Endodermal cell (in vitro differentiated cells): ENCODE measurements around the gene ZNF562. TPM values are rescaled to one million over a fixed set of nuclear protein-coding genes. Genes with fewer than 3 reads are reported as not detected.
"Not testable (repeated sequence)": the region's sequence is repeated elsewhere in the genome, so short reads cannot be mapped to it uniquely, and the experiment has no call there.

Experiments used
- DNase-seq: peaks from one replicate; pipeline ENCODE4 v3.0.0-alpha.2; 2017
- H3K27ac ChIP-seq: 2 replicates; pipeline ENCODE4 v1.5.1; 2013; ENCODE audit warnings: mild to moderate bottlenecking, low read depth, low read length, moderate library complexity
- H3K27me3 ChIP-seq: 2 replicates; pipeline ENCODE4 v1.6.1; 2013; ENCODE audit warnings: mild to moderate bottlenecking, low read length, moderate library complexity; ENCODE audit not compliant: insufficient read depth, control insufficient read depth, poor library complexity, severe bottlenecking
- H3K36me3 ChIP-seq: 2 replicates; pipeline ENCODE4 v1.7.0; 2013; ENCODE audit warnings: mild to moderate bottlenecking, low read length, moderate library complexity; ENCODE audit not compliant: control insufficient read depth, insufficient read depth
- H3K4me1 ChIP-seq: one replicate; pipeline ENCODE4 v1.7.0; 2013; ENCODE audit warnings: low read length; ENCODE audit not compliant: control insufficient read depth, insufficient read depth
- H3K4me3 ChIP-seq: 2 replicates; pipeline ENCODE4 v1.5.1; 2013; ENCODE audit warnings: mild to moderate bottlenecking, low read length, moderate library complexity
- H3K9ac ChIP-seq: 2 replicates; pipeline ENCODE4 v1.6.1; 2013; ENCODE audit warnings: mild to moderate bottlenecking, low read length, moderate library complexity; ENCODE audit not compliant: poor library complexity, severe bottlenecking; ENCODE audit errors: extremely low read depth
- H3K9me3 ChIP-seq: 2 replicates; pipeline ENCODE4 v1.6.1; 2013; ENCODE audit warnings: mild to moderate bottlenecking, low read length, moderate library complexity; ENCODE audit not compliant: control insufficient read depth
- H3K27ac Mint-ChIP-seq: 2 replicates; pipeline ENCODE4 v1.8.0; 2020; ENCODE audit warnings: mixed read lengths
- H3K27me3 Mint-ChIP-seq: 2 replicates; pipeline ENCODE4 v1.8.0; 2021; ENCODE audit warnings: mild to moderate bottlenecking, mixed read lengths; ENCODE audit not compliant: insufficient read depth
- H3K36me3 Mint-ChIP-seq: 2 replicates; pipeline ENCODE4 v1.8.0; 2020; ENCODE audit warnings: low read depth, mixed read lengths
- H3K4me1 Mint-ChIP-seq: 2 replicates; pipeline ENCODE4 v1.8.0; 2020; ENCODE audit warnings: mixed read lengths
- H3K4me3 Mint-ChIP-seq: 2 replicates; pipeline ENCODE4 v1.8.0; 2020; ENCODE audit warnings: mild to moderate bottlenecking, moderate library complexity, mixed read lengths
- H3K9me3 Mint-ChIP-seq: 2 replicates; pipeline ENCODE4 v1.8.0; 2020; ENCODE audit warnings: mild to moderate bottlenecking, mixed read lengths
- WGBS, 2 experiments: methylation state at CpG; one replicate each; pipeline versions ENCODE4 v1.1.5 to v1.1.7; 2013; ENCODE audit warnings: missing lambda C conversion rate in 2 of 2, mixed read lengths in 1 of 2; ENCODE audit not compliant: insufficient coverage in 1 of 2, insufficient read length in 1 of 2; 5-methylcytosine and 5-hydroxymethylcytosine counted together
- total RNA-seq, 2 donors: library from RNA; stranded (reverse); fragmentation: NEBNext Ultra II Directional in 1 of 2; extraction: Animal tissue kit (Norgen Biotek cat#: 25700) in 1 of 2; gene quantifications; 2 replicates in 1 of 2; 3 replicates in 1 of 2; pipeline ENCODE4 v1.2.1, GENCODE V29; 2021
- TF ChIP-seq, protein P1 (sequence below): fragments of 200-600 bp; sonication (generic); conservative IDR thresholded peaks from 2 replicates; pipeline ENCODE4 v1.5.0; 2021; ENCODE audit warnings: antibody characterized with exemption, mild to moderate bottlenecking

ZNF562 gene
- total RNA-seq, 2 donors from 2014 or later = 1.9 to 15.5 TPM

DNA sequence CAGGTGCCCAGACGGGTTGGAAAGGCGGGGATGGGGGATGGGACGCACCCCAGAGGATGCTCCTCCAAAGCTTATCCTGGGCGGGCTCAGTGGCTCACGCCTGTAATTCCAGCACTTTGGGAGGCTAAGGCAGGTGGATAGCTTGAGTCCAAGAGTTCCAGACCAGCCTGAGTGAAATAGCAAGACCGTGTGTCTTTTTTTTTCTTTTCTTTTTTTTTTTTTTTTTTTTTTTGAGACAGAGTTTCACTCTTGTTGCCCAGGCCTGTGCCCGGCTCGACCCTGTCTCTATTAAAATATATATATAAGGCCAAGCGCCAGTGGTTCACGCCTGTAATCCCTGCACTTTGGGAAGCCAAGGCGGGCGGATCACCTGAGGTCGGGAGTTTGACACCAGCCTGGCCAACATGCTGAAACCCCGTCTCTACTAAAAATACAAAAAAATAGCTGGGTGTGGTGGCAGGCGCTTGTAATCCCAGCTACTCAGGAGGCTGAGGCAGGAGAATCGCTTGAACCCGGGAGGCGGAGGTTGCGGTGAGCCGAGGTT is 530 bp upstream of the ZNF562 start:
- H3K36me3 Mint-ChIP-seq = peaks cover 33% of the 10 kb centered on the region
- H3K27ac Mint-ChIP-seq = peak overlapping the region; percentile 99
- DNase-seq = peak; percentile 39
- not testable (repeated sequence) for H3K27me3 Mint-ChIP-seq, H3K27me3 ChIP-seq, H3K4me1 Mint-ChIP-seq, H3K4me1 ChIP-seq
- H3K27ac ChIP-seq = peak overlapping the region; percentile 97
- peaks cover 73% of the 10 kb centered on the region for H3K9me3 Mint-ChIP-seq
- 56 to 69% methylated on average over 7 to 19 of the region's 20 CpGs for WGBS, 2 experiments
- H3K4me3 Mint-ChIP-seq = peak overlapping the region; percentile 87
- peaks cover 30% of the 10 kb centered on the region for H3K36me3 ChIP-seq
- H3K9me3 ChIP-seq = peaks cover 42% of the 10 kb centered on the region
- peak overlapping the region; percentile 99 for H3K4me3 ChIP-seq
- peak overlapping the region; percentile 89 for H3K9ac ChIP-seq

DNA sequence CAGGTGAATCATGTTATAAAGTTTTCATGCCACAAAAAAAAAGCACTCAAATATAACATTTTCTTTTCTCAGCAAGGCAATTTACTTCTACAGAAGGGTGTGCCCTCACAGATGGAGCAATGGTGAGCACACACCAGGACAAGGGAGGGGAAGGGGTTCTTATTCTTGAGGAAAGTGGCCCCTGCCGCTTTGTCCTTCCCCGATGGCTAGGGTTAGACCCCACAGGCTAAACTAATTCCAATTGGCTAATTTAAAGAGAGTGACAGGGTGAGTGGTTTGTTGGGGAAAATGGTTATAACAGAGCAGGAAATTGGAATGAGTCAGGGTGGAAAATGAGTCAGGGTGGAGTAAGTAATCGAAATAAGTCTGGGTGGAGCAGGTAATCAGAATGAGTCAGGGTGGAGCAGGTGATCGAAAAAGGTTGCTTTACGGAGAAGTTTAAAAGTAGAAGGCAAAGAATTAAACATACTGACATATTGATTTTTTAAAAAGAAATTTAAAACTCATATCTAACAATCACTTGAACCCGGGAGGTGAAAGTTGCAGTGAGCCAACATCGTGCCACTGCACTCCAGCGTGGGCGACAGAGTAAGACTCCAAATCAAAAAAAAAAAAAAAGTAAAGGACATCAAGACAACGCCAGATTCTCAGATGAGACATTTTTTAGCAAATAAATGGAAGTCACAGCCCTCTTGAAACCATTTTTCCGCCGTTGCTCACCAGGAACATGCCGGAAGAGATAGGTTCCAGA is 813 bp downstream of the ZNF562 start:
- Mint-ChIP-seq H3K9me3 (peaks cover 76% of the 10 kb centered on the region), H3K27me3 (peaks cover 2% of the 10 kb centered on the region), H3K4me3 (peak overlapping the region; percentile 87), H3K27ac (peak overlapping the region; percentile 99), H3K36me3 (peaks cover 37% of the 10 kb centered on the region), H3K4me1 (no peaks in the 10 kb centered on the region)
- H3K4me1 ChIP-seq = no peaks in the 10 kb centered on the region
- peaks cover 55% of the 10 kb centered on the region for H3K9me3 ChIP-seq
- peak overlapping the region; percentile 89 for H3K9ac ChIP-seq
- WGBS, 2 experiments = 38 to 58% methylated on average over 6 to 13 of the region's 13 CpGs
- H3K27me3 ChIP-seq = no peaks in the 10 kb centered on the region
- H3K27ac ChIP-seq = peak overlapping the region; percentile 97
- peak overlapping the region; percentile 99 for H3K4me3 ChIP-seq
- no peak for DNase-seq
- H3K36me3 ChIP-seq = peaks cover 33% of the 10 kb centered on the region
- TF ChIP-seq, protein P1, sequence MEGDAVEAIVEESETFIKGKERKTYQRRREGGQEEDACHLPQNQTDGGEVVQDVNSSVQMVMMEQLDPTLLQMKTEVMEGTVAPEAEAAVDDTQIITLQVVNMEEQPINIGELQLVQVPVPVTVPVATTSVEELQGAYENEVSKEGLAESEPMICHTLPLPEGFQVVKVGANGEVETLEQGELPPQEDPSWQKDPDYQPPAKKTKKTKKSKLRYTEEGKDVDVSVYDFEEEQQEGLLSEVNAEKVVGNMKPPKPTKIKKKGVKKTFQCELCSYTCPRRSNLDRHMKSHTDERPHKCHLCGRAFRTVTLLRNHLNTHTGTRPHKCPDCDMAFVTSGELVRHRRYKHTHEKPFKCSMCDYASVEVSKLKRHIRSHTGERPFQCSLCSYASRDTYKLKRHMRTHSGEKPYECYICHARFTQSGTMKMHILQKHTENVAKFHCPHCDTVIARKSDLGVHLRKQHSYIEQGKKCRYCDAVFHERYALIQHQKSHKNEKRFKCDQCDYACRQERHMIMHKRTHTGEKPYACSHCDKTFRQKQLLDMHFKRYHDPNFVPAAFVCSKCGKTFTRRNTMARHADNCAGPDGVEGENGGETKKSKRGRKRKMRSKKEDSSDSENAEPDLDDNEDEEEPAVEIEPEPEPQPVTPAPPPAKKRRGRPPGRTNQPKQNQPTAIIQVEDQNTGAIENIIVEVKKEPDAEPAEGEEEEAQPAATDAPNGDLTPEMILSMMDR = no peak

DNA sequence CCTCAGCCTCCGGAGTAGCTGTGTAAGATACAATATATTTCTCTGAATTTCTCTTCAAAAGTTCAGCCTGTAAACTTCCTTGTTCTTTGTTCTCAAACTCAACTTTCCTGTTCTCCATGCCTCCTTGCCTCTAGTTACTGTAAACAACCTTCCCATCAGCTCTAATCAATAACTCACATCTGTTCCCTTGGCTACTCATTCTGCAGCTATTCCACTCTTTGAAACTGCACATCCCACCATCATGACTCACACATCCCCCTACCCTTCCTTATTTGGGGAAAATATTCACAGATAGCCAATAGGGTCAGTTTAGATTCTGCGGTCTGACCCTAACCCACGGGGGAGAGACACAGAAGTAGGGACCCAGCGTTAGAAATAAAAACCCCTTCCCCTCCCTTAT is 2.0 kb downstream of the ZNF562 start:
- Histone ChIP-seq H3K4me3 (peak overlapping the region; percentile 99), H3K9ac (no peak overlapping the region), H3K27me3 (no peaks in the 10 kb centered on the region), H3K36me3 (peaks cover 38% of the 10 kb centered on the region), H3K9me3 (peaks cover 67% of the 10 kb centered on the region), H3K27ac (no peak overlapping the region), H3K4me1 (no peaks in the 10 kb centered on the region)
- H3K27me3 Mint-ChIP-seq = peaks cover 2% of the 10 kb centered on the region
- H3K4me1 Mint-ChIP-seq = no peaks in the 10 kb centered on the region
- H3K36me3 Mint-ChIP-seq = peaks cover 44% of the 10 kb centered on the region
- no peak overlapping the region for H3K27ac Mint-ChIP-seq
- no peak for DNase-seq
- TF ChIP-seq, protein P1 = no peak
- peaks cover 79% of the 10 kb centered on the region for H3K9me3 Mint-ChIP-seq
- 93 to 96% methylated on average over 4 of the region's 4 CpGs for WGBS, 2 experiments
- peak overlapping the region; percentile 87 for H3K4me3 Mint-ChIP-seq
